Measurements from ENCODE around the gene PIGX.

Gene PIGX

GRCh38 chr3:196757876-196758739, 45.9 kb downstream of the PIGX start:
- DNase-seq, result no peak

GRCh38 chr3:196763179-196763578, 51.0 kb downstream of the PIGX start:
- no peak for DNase-seq

GRCh38 chr3:196765454-196765853, 53.3 kb downstream of the PIGX start:
- no peak for DNase-seq

- no peak for DNase-seq
These were observed 58.9 kb downstream of the PIGX start for GRCh38 chr3:196771067-196771466.

- DNase-seq, result no peak
These were observed 59.9 kb downstream of the PIGX start for GRCh38 chr3:196772102-196772501.

GRCh38 chr3:196772897-196773296, 60.7 kb downstream of the PIGX start:
- DNase-seq, result no peak

GRCh38 chr3:196774191-196774820, 62.1 kb downstream of the PIGX start:
- no peak for DNase-seq

GRCh38 chr3:196774848-196775422, 62.8 kb downstream of the PIGX start:
- DNase-seq, result no peak

DNA sequence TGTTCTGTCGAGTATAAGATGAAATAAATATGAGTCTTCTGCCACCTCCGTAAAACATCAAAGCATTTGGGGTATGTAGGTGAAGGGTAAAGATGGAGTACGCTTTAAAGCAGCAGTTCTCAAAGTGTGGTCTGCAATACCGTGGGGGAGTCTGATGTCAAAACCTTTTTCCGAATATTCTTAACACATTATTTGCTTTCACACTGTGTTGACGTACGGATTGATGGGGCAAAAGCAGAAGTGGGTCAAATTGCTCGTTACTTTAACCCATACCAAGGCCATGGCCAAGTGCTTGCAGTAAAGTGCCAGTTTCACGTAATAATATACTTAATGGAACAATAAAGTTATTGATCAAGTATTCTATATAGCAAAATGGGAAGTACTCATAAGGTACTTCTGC, 63.8 kb downstream of the PIGX start:
- no peak for DNase-seq

DNA sequence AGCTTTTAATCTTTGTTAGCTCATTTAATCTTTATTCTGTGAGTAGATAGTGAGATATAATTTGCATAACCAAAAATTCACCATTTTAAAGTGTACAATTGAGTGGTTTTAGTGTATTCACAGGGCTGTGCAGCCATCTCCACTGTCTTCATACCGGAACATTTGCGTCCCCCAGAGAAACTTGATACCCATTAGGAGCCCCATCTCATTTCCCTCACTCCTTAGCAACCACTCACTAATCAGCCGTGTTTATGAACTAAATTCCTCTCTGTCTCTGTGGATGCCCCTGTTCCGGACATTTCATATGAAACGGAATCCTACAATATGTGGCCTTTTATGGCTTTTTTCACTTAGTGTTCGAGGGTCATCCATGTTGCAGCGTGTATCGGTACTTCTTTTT, 65.7 kb downstream of the PIGX start:
- no peak for DNase-seq

DNA sequence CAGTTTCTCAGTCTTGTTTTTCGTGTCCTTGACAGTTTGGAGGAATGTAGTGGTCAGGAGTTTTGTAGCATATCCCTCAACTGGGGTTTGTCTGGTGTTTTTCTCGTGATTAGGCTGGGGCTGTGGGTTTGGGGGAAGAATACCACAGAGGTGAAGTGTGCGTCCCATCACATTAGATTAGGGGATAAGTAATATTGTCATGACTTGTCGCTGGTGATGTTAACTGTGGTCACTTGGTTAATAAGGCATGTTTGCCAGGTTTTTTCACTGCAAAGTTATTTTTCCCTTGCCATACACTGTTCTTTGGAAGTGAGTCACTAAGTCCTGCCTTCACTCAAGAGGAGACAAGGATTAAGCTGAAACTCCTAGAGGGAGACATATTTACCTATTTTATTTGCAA, 66.6 kb downstream of the PIGX start:
- no peak for DNase-seq

GRCh38 chr3:196782511-196782910, 70.3 kb downstream of the PIGX start:
- DNase-seq, result no peak
